DND-41 (cell line): ENCODE measurements around the gene GRM4.

Source experiments
- EZH2 ChIP-seq: IDR thresholded peaks from 3 replicates; pipeline ENCODE4 v1.6.1; 2012; ENCODE audit warnings: borderline replicate concordance, low read depth, mild to moderate bottlenecking, moderate library complexity, low read length, inconsistent platforms; ENCODE audit not compliant: severe bottlenecking
- TF ChIP-seq, protein P1 (sequence below): IDR thresholded peaks from 2 replicates; pipeline ENCODE4 v1.5.1; 2012; ENCODE audit warnings: borderline replicate concordance, low read length, moderate library complexity, mild to moderate bottlenecking; ENCODE audit not compliant: poor library complexity, severe bottlenecking; ENCODE audit errors: extremely low read depth

DNA sequence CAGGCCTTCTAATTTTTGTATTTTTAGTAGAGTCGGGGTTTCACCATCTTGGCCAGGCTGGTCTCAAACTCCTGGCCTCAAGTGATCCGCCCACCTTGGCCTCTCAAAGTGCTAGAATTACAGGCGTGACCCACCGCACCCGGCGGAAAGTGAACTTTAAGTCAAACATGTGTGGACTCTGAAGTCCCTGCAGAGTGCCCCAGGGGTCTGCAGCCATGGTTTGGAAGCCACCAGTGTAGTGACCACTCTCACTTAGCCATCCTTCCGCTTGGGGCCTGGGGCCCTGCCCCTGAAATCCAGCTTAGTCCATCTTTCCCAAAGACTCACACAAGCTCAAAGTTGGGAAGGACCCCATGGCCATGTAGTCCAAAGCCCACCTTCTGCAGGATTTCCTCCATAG, 164.5 kb downstream of the GRM4 start:
- TF ChIP-seq EZH2: no peak
- TF ChIP-seq, protein P1, sequence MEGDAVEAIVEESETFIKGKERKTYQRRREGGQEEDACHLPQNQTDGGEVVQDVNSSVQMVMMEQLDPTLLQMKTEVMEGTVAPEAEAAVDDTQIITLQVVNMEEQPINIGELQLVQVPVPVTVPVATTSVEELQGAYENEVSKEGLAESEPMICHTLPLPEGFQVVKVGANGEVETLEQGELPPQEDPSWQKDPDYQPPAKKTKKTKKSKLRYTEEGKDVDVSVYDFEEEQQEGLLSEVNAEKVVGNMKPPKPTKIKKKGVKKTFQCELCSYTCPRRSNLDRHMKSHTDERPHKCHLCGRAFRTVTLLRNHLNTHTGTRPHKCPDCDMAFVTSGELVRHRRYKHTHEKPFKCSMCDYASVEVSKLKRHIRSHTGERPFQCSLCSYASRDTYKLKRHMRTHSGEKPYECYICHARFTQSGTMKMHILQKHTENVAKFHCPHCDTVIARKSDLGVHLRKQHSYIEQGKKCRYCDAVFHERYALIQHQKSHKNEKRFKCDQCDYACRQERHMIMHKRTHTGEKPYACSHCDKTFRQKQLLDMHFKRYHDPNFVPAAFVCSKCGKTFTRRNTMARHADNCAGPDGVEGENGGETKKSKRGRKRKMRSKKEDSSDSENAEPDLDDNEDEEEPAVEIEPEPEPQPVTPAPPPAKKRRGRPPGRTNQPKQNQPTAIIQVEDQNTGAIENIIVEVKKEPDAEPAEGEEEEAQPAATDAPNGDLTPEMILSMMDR: no peak
